ENCODE measurements around the gene PRDM11. TPM values are rescaled to one million over a fixed set of nuclear protein-coding genes. Genes with fewer than 3 reads are reported as not detected.

Gene PRDM11
- total RNA-seq, 2 donors from 2014 or later = 4.4 to 7.9 TPM

GRCh38 chr11:45252134-45252856, 105.9 kb downstream of the PRDM11 start:
- no peaks in the 10 kb centered on the region for H3K36me3 ChIP-seq (replicated peaks in 1 of 2; ENCODE audit: insufficient read depth in 1 of 2, low read depth in 2 of 2)
- peak; percentile 83 for ATAC-seq
- H3K4me1 ChIP-seq = no peaks in the 10 kb centered on the region
- WGBS, 2 donors = 31 to 62% methylated on average over 3 to 21 of the region's 22 CpGs
- H3K27ac ChIP-seq = no peak overlapping the region
- H3K27me3 ChIP-seq = no peaks in the 10 kb centered on the region
- H3K9me3 ChIP-seq = no peaks in the 10 kb centered on the region
- H3K4me3 ChIP-seq = no peak overlapping the region
- TF ChIP-seq POLR2A (IDR thresholded peaks at IDR 0.05) = no peak
- TF ChIP-seq CTCF (IDR thresholded peaks at IDR 0.05) = peak; percentile 56 to 71 (median 63)
- intact Hi-C loops (cut with DNase I) = no loop called here
- peak; percentile 66 to 79 (median 72) for DNase-seq

- ATAC-seq (no peak), DNase-seq (no peak)
- no peak overlapping the region for H3K27ac ChIP-seq
- H3K4me1 ChIP-seq = no peaks in the 10 kb centered on the region
- intact Hi-C loops (cut with DNase I) = no loop called here
- 48 to 62% methylated on average over 3 of the region's 3 CpGs for WGBS, 2 donors
- H3K27me3 ChIP-seq = no peaks in the 10 kb centered on the region
- no peaks in the 10 kb centered on the region for H3K36me3 ChIP-seq (replicated peaks in 1 of 2; ENCODE audit: insufficient read depth in 1 of 2, low read depth in 2 of 2)
- TF ChIP-seq CTCF (IDR thresholded peaks at IDR 0.05) (no peak), POLR2A (IDR thresholded peaks at IDR 0.05) (no peak)
- H3K4me3 ChIP-seq = no peak overlapping the region
- no peaks in the 10 kb centered on the region for H3K9me3 ChIP-seq
These were observed 106.4 kb downstream of the PRDM11 start for GRCh38 chr11:45252877-45253276.

- 63 to 85% methylated on average over 9 of the region's 9 CpGs for WGBS, 2 donors
- Histone ChIP-seq H3K9me3 (no peaks in the 10 kb centered on the region), H3K27ac (no peak overlapping the region), H3K4me3 (no peak overlapping the region), H3K27me3 (no peaks in the 10 kb centered on the region), H3K4me1 (no peaks in the 10 kb centered on the region), H3K36me3 (replicated peaks in 1 of 2; ENCODE audit: insufficient read depth in 1 of 2, low read depth in 2 of 2) (no peaks in the 10 kb centered on the region)
- no peak for DNase-seq
- no peak for ATAC-seq
- no peak for TF ChIP-seq CTCF (IDR thresholded peaks at IDR 0.05)
- no peak for TF ChIP-seq POLR2A (IDR thresholded peaks at IDR 0.05)
- intact Hi-C loops (cut with DNase I) = no loop called here
These were observed 107.2 kb downstream of the PRDM11 start for GRCh38 chr11:45253640-45254039.

GRCh38 chr11:45254070-45254469, 107.6 kb downstream of the PRDM11 start:
- ATAC-seq = no peak
- H3K27me3 ChIP-seq = no peaks in the 10 kb centered on the region
- H3K9me3 ChIP-seq = no peaks in the 10 kb centered on the region
- no peak for TF ChIP-seq CTCF (IDR thresholded peaks at IDR 0.05)
- no peak for TF ChIP-seq POLR2A (IDR thresholded peaks at IDR 0.05)
- DNase-seq = no peak
- WGBS, 2 donors = 64 to 65% methylated on average over 3 to 4 of the region's 4 CpGs
- H3K27ac ChIP-seq = no peak overlapping the region
- H3K4me3 ChIP-seq = no peak overlapping the region
- no peaks in the 10 kb centered on the region for H3K4me1 ChIP-seq
- no peaks in the 10 kb centered on the region for H3K36me3 ChIP-seq (replicated peaks in 1 of 2; ENCODE audit: insufficient read depth in 1 of 2, low read depth in 2 of 2)
- intact Hi-C loops (cut with DNase I) = no loop called here

- DNase-seq = no peak
- no peak for ATAC-seq
- H3K9me3 ChIP-seq = no peaks in the 10 kb centered on the region
- H3K27me3 ChIP-seq = no peaks in the 10 kb centered on the region
- H3K36me3 ChIP-seq (replicated peaks in 1 of 2; ENCODE audit: insufficient read depth in 1 of 2, low read depth in 2 of 2) = no peaks in the 10 kb centered on the region
- TF ChIP-seq CTCF (IDR thresholded peaks at IDR 0.05) (no peak), POLR2A (IDR thresholded peaks at IDR 0.05) (no peak)
- 13 to 22% methylated on average over 4 of the region's 4 CpGs for WGBS, 2 donors
- intact Hi-C loops (cut with DNase I) = no loop called here
- no peaks in the 10 kb centered on the region for H3K4me1 ChIP-seq
- no peak overlapping the region for H3K4me3 ChIP-seq
- no peak overlapping the region for H3K27ac ChIP-seq
These were observed 112.6 kb downstream of the PRDM11 start for GRCh38 chr11:45258982-45259530.

All from body of pancreas (tissue), 4 donors.